Parathyroid adenoma (tissue), 2 donors: Measurements from ENCODE around the gene SWI5.

Experiments used
- H2AFZ ChIP-seq: fragments of 300-600 bp; sonication (generic); one replicate; pipeline ENCODE4 v1.7.0; 2017; ENCODE audit warnings: antibody characterized with exemption, mild to moderate bottlenecking
- H3K27ac ChIP-seq: fragments of 300-600 bp; sonication (generic); one replicate; pipeline ENCODE4 v1.7.0; 2017
- H3K27me3 ChIP-seq: fragments of 300-600 bp; sonication (generic); one replicate; pipeline ENCODE4 v1.7.0; 2017; ENCODE audit warnings: low read length; ENCODE audit not compliant: control insufficient read depth, insufficient read depth
- H3K36me3 ChIP-seq: fragments of 300-600 bp; sonication (generic); one replicate; pipeline ENCODE4 v1.7.0; 2017; ENCODE audit warnings: low read length; ENCODE audit not compliant: control insufficient read depth, insufficient read depth
- H3K4me1 ChIP-seq: fragments of 300-600 bp; sonication (generic); one replicate; pipeline ENCODE4 v1.7.0; 2017; ENCODE audit warnings: control low read depth
- H3K4me2 ChIP-seq: fragments of 300-600 bp; sonication (generic); one replicate; pipeline ENCODE4 v1.7.0; 2017; ENCODE audit warnings: low read length
- H3K4me3 ChIP-seq: fragments of 300-600 bp; sonication (generic); one replicate; pipeline ENCODE4 v1.7.0; 2017; ENCODE audit warnings: low read depth, low read length
- H3K79me2 ChIP-seq: fragments of 300-600 bp; sonication (generic); one replicate; pipeline ENCODE4 v1.7.0; 2017; ENCODE audit warnings: control low read depth
- H3K9ac ChIP-seq: fragments of 300-600 bp; sonication (generic); one replicate; pipeline ENCODE4 v1.7.0; 2017; ENCODE audit warnings: mild to moderate bottlenecking
- H3K9me3 ChIP-seq: fragments of 300-600 bp; sonication (generic); one replicate; pipeline ENCODE4 v1.7.0; 2017; ENCODE audit warnings: low read length; ENCODE audit not compliant: control insufficient read depth
- TF ChIP-seq, protein P1 (sequence below): fragments of 300-600 bp; sonication (generic); IDR thresholded peaks from one replicate; pipeline ENCODE4 v1.7.0; 2017; ENCODE audit warnings: antibody characterized with exemption, mild to moderate bottlenecking
- donor health status: primary hyperparathyroidism.

Gene SWI5

DNA sequence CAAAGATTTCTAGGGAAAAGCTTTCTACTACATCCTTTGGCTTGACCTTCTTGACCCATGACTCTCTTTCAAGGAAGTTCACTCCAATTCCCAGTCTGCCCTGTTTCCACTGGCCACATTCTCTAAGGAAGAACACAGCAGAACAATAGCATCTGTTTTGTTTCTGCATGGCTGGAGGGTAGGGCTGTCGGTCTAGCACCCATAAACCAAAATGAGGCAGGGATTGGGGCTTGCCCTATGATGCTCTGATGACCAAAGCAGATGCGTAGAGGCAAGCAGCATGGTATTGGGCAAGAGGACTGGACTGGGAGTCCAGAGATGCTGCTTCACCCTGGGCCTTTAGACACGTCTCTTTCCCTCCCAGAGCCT, 24.4 kb upstream of the SWI5 start:
- Histone ChIP-seq H3K79me2 (no peaks in the 10 kb centered on the region), H3K4me2 (no peak overlapping the region), H3K9me3 (no peaks in the 10 kb centered on the region), H3K4me3 (no peak overlapping the region), H3K4me1 (no peaks in the 10 kb centered on the region), H3K27ac (no peak overlapping the region), H3K9ac (no peak overlapping the region), H3K27me3 (no peaks in the 10 kb centered on the region), H2AFZ (no peak overlapping the region), H3K36me3 (no peaks in the 10 kb centered on the region)
- TF ChIP-seq, protein P1, sequence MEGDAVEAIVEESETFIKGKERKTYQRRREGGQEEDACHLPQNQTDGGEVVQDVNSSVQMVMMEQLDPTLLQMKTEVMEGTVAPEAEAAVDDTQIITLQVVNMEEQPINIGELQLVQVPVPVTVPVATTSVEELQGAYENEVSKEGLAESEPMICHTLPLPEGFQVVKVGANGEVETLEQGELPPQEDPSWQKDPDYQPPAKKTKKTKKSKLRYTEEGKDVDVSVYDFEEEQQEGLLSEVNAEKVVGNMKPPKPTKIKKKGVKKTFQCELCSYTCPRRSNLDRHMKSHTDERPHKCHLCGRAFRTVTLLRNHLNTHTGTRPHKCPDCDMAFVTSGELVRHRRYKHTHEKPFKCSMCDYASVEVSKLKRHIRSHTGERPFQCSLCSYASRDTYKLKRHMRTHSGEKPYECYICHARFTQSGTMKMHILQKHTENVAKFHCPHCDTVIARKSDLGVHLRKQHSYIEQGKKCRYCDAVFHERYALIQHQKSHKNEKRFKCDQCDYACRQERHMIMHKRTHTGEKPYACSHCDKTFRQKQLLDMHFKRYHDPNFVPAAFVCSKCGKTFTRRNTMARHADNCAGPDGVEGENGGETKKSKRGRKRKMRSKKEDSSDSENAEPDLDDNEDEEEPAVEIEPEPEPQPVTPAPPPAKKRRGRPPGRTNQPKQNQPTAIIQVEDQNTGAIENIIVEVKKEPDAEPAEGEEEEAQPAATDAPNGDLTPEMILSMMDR = no peak

DNA sequence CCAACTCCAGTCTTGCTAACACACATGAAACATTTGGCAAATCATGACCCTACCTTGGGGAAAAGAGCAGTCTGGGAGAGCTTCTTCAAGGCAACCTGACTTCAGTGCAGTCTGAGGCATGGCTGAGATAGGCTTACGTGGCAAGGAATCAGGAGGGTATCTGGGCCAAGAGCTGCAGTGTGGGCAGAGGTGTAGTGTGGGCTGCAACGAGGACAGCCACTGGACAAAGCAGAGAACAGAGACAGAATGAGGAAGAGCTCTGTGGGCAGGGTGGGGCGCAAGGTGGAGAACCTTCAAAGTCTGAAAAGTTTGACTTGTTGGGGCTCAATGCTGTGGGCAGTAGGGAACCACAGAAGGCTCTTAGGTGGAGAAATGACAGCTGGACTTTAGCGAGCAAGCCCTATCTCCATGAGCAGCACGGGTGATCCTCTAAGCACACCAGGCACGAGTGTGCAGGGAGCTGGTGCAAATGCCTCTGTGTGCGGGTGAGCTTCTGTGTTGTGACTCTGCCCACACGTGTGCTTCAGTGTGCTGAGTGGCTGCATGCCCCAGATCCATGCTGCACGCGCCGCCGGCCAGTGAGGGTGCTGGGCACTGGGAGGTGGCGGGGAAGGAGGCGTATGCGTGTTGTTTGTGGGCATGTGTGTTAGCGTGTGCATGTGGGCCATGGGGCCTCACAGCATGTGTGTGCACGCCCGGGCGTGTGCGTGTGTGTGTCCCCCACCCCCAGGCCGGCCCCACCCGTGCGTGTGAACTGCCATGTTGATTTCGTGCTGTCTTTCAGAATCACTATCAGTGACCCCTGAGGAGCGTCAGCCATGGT, 23.5 kb upstream of the SWI5 start:
- H3K4me2 ChIP-seq = no peak overlapping the region
- no peaks in the 10 kb centered on the region for H3K9me3 ChIP-seq
- no peaks in the 10 kb centered on the region for H3K36me3 ChIP-seq
- no peak overlapping the region for H3K4me3 ChIP-seq
- no peak overlapping the region for H2AFZ ChIP-seq
- no peak overlapping the region for H3K9ac ChIP-seq
- no peaks in the 10 kb centered on the region for H3K79me2 ChIP-seq
- H3K4me1 ChIP-seq = no peaks in the 10 kb centered on the region
- no peaks in the 10 kb centered on the region for H3K27me3 ChIP-seq
- TF ChIP-seq, protein P1 = no peak
- H3K27ac ChIP-seq = no peak overlapping the region

DNA sequence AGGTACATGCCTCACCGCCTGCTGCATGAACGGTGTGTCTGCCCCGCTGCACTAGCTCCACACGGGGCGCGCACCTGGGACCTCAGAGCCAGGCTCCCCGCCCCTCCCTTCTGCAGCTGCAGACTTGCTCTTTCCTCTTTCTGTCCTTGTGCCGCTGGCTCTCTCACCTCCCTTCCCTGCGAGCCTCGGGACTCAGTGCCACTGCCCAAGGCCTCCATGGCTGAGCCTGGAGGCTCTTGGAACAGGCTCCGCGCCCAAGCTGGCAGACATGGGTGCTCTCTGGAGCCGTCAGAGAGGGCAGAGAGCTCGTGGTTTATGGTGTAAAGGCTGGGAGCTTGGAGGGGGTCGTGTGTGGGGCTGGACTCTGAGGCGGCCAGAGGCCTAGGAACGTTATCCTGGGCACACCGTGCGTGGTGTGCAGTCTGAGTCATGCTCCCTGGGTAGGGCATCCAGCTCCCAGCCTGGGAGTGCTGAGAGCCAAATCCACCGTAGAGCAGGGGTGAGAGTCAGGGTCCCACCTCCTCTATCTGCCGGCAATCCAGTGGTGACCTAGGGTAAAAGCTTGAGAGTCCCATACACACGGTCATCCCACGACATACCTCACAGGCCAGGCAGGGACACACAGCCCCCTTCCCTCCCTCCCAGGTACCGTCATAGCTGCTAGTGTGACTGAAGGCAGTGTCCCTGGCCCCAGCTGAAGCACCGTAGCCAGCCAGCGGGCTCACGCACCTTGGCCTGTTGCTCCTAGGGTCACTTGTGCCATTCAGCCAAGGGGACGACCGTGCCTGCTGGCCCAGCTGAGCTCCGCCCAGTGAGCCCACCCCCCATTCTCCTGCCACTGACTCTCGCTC, 22.7 kb upstream of the SWI5 start:
- Histone ChIP-seq H3K9ac (no peak overlapping the region), H3K79me2 (no peaks in the 10 kb centered on the region), H3K4me2 (no peak overlapping the region), H3K27ac (no peak overlapping the region), H3K4me1 (no peaks in the 10 kb centered on the region), H3K27me3 (no peaks in the 10 kb centered on the region), H3K4me3 (no peak overlapping the region), H2AFZ (no peak overlapping the region), H3K9me3 (no peaks in the 10 kb centered on the region), H3K36me3 (no peaks in the 10 kb centered on the region)
- TF ChIP-seq, protein P1 = no peak

DNA sequence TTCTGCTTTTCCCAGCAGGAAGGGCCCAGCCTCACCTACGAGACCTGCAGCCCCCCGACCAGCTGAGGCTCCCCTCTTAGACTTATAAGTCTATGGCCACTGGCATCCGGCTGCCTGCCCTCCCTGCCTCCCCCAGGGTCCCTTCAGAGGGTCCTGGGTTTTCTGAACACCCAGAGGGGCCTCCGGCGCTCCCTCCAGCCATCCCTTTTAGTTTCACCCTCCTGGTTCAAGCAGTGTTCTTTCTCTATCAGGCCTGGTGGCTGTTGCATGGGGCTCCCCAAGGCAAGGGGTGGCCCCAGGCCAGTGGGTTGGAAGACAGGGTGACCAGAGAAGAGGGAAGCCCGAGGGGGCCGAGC, 22.1 kb upstream of the SWI5 start:
- no peak overlapping the region for H2AFZ ChIP-seq
- TF ChIP-seq, protein P1 = no peak
- H3K79me2 ChIP-seq = no peaks in the 10 kb centered on the region
- no peaks in the 10 kb centered on the region for H3K27me3 ChIP-seq
- no peak overlapping the region for H3K4me3 ChIP-seq
- no peaks in the 10 kb centered on the region for H3K9me3 ChIP-seq
- H3K4me1 ChIP-seq = no peaks in the 10 kb centered on the region
- no peak overlapping the region for H3K4me2 ChIP-seq
- no peak overlapping the region for H3K27ac ChIP-seq
- no peak overlapping the region for H3K9ac ChIP-seq
- H3K36me3 ChIP-seq = no peaks in the 10 kb centered on the region
